Activated CD4-positive, CD25-positive, alpha-beta regulatory T cell (primary cell): Measurements from ENCODE around the gene HRK.

Experiments
- DNase-seq, 4 experiments: peaks; one replicate each; lab custom pipeline; 2025; lab: John Stamatoyannopoulos, UW

Gene HRK

GRCh38 chr12:116898669-116899068 lies 17.4 kb upstream of the HRK start:
- DNase-seq: no peak

DNA sequence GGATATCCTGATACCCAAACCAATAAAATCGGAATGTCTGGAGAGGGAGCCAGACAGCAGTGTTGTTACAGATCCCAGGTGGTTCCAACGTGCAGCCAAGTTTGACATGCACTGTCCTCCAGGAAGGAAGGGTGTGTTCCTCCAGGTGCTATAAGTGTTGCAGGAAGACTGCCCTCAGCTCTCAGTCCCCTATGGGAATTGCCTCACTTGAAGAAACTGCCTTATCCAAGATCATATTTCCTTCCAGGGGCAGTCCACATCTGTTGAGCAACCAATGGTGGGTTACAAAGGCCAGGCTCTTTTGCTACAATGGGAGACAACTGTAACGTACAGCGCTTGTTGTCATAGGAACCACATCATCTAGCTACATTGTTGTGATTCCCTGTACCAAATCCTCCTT lies 16.2 kb upstream of the HRK start:
- DNase-seq: no peak

DNA sequence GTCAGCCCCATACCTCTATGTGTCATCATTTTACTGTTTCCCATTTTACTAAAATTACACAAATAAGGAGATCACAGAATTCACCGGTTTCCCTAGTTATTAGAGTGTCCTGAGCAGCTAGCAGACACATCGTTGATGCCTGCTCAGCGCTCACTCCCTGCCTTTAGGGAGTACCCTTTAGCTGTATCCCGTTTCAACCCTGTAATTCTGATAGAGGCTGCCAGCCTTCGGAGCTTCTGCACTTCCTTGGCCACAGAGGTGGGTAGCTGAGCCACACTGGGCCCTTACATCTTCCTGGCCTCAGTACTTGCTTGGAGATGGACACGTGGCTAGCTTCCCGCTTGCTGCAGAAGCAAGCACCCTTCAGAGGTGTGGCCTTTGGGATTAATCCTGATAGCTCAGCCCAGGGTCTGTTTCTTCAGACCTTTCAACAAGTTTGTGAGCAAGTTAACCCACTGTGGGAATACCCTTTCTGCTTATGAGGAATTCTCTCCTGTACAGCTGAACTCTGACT lies 15.2 kb upstream of the HRK start:
- no peak for DNase-seq

DNA sequence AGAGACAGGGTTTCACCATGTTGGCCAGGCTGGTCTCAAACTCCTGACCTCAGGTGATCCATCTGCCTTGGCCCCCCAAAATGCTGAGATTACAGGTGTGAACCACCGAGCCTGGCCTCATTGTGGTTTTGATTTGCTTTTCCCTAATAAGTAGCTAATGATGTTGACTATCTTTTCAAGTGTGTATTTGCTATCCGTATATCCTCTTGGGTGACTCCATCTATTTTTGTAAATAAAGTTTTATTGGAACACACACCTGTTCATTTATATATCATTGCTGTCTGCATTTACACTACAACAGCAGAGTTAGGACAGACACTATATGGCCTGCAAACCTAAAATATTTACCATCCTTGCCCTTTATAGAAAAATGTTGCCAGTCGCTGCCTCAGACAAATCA lies 13.7 kb upstream of the HRK start:
- DNase-seq: no peak

DNA sequence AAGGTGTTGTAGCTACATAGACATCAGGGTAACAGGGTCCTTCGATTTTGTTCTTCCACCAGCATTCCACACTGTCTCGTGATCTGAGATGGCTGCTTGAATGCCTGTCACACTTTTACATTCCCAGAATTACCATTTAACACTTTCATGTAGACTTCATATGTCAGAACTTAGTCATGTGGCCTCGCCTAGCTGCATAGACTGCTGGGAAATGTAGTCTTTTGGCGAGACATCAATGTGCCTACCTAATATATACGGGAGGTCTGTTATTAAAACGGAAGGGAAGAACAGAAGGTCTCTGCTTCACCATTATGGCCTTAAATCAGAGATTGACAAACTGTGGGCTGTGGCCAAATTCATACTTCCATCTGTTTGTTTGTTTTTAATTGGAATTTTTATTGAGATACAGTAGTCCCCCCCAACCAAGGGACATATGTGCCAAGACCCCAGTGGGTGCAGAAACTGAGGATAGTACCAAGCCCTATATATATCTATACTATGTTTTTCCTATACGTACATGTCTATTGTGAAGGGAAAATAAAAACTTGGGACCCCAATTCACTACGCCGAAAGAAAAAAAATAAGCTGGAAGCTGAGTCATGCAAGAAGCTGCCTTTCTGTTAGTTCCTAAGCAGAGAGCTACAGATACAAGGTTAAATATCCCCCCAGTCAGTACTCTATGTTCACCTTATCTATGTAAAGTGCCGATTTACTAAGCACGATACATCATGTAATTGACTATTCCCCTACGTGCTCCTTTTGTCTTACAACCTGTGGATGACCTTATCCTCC lies 11.3 kb upstream of the HRK start:
- no peak for DNase-seq

GRCh38 chr12:116891019-116891418 lies 9.8 kb upstream of the HRK start:
- no peak for DNase-seq

GRCh38 chr12:116890330-116890729 lies 9.1 kb upstream of the HRK start:
- DNase-seq: no peak

- DNase-seq: no peak
Observed at GRCh38 chr12:116887897-116888296, 6.7 kb upstream of the HRK start.

DNA sequence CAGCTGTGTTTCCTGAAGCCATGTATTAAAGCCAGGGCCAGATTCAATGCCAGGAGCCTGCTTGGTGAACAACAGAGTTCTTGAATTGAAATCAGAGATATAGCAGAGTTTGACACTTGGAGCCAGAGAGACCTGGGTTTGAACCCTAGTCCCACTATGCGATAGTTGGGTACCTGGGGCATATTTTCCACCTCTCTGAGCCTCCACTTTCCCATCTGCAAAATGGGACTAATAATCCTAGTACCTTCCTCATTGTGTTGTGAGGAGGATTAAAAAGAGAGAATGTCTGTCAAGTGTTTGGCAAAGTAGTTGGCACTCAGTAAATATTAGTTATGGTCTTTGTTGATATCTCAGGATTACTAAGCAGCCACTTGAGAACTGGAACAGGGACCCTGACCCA lies 6.0 kb upstream of the HRK start:
- no peak for DNase-seq

- no peak for DNase-seq
Observed at GRCh38 chr12:116885491-116885890, 4.2 kb upstream of the HRK start.

DNA sequence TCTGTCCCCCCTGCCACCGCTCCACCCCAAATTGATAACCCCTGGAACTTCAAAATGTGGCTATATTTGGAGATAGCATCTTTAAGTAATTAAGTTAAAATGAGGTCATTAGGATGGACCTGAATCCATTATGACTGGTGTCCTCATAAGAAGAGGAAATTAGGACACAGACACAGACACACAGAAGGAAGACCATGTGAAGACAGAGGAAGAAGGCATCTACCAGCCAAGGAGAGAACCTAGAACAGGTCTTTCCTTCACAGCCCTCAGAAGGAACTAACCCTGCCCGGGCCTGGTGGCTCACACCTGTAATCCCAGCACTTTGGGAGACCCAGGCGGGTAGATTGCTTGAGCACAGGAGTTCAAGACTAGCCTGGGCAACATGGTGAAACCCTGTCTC lies 3.6 kb upstream of the HRK start:
- DNase-seq: no peak

- no peak for DNase-seq
Observed at GRCh38 chr12:116882742-116883141, 1.5 kb upstream of the HRK start.

DNA sequence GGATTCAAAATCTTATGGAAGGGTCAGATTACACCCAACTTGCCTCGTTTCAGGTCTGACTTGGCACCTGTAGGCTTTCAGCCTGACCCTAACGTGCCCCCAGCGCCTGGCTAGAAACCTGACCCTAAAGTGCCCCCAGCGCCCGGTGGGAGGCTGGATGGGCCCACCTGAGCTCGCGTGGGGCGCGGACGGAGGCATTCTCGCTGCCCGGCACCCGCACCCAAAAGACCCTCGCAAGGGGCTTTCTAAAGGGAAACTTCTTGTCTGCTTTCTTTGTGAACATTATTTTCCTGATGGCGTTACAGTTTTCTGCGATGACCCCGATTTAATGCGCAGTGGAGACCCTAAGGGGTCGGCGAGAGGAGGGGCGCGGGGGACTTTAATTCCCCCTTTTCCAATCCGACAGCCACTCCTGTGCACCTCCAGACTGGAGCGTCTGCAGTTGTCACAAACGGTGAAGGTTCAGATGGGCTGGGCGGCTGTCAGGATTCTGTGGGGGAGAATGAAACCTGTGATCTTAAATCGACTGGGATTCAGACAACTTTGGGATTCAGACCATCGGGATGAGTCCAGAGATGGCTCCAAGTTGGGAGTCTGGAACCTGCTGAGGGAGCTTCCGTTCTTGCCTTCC lies 751 bp upstream of the HRK start:
- DNase-seq: no peak

GRCh38 chr12:116880817-116881324 lies 370 bp downstream of the HRK start:
- DNase-seq: peak in 1 of 4 experiments; percentile 3

- no peak for DNase-seq
Observed at GRCh38 chr12:116880213-116880816, 926 bp downstream of the HRK start.

GRCh38 chr12:116879509-116880212 lies 1.6 kb downstream of the HRK start:
- no peak for DNase-seq

GRCh38 chr12:116878567-116879508 lies 2.4 kb downstream of the HRK start:
- no peak for DNase-seq

GRCh38 chr12:116876151-116876869 lies 4.9 kb downstream of the HRK start:
- no peak for DNase-seq

- no peak for DNase-seq
Observed at GRCh38 chr12:116874324-116874995, 6.8 kb downstream of the HRK start.

- no peak for DNase-seq
Observed at GRCh38 chr12:116870306-116870705, 10.9 kb downstream of the HRK start.
